NB4 (cell line): ENCODE measurements around the gene CDC73.

Source experiments
- CTCF ChIP-seq: IDR thresholded peaks from one replicate; pipeline ENCODE4 v1.5.1; 2012; ENCODE audit warnings: low read depth, low read length
- MAX ChIP-seq: IDR thresholded peaks from 2 replicates; pipeline ENCODE4 v1.6.1; 2011; ENCODE audit warnings: low read depth, low read length
- MYC ChIP-seq: IDR thresholded peaks from 2 replicates; pipeline ENCODE4 v1.6.1; 2011; ENCODE audit warnings: low read depth, low read length
- POLR2A ChIP-seq: IDR thresholded peaks from 2 replicates; pipeline ENCODE4 v1.6.1; 2011; ENCODE audit warnings: mild to moderate bottlenecking; ENCODE audit not compliant: insufficient read length; ENCODE audit errors: extremely low read depth

GRCh38 chr1:193156822-193157142 lies 35.0 kb downstream of the CDC73 start:
- TF ChIP-seq CTCF (no peak), POLR2A (no peak), MAX (no peak), MYC (no peak)
